Testis (tissue), 2 donors: Measurements from ENCODE around the gene MYO7A.

Source experiments
- POLR2A ChIP-seq: fragments of 450-650 bp; IDR thresholded peaks from one replicate; pipeline ENCODE4 v1.6.1; 2017; ENCODE audit warnings: antibody characterized with exemption, mild to moderate bottlenecking, moderate library complexity
- TF ChIP-seq, protein P1 (sequence below), 3 experiments: fragments of 450-650 bp in 2 of 3; fragments of 200-600 bp in 1 of 3; sonication (generic) in 1 of 3; IDR thresholded peaks; one replicate each; pipeline ENCODE4 v1.5.1; 2016 to 2019; ENCODE audit warnings: antibody characterized with exemption in 3 of 3, mild to moderate bottlenecking in 2 of 3, moderate library complexity in 1 of 3

DNA sequence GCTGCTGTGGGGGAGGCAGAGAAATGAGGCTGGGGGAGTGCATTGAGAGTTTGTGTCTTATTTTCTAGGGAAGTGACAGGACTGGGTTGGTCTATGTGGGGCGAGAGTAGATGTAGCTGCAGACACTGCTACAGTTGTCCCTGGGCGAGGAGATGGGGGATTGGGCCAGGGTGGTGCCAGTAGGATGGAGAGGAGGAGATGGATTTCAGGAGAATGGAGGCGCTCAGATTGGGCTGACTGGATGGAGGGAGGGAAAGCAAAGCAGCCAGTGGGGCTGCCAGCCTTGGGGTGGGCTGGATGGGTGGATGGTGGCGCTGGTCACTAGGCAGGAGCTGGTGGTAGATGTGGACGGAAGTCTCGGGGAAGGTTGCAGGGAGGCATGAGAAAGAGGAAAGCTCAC, 16.1 kb upstream of the MYO7A start:
- TF ChIP-seq, protein P1, sequence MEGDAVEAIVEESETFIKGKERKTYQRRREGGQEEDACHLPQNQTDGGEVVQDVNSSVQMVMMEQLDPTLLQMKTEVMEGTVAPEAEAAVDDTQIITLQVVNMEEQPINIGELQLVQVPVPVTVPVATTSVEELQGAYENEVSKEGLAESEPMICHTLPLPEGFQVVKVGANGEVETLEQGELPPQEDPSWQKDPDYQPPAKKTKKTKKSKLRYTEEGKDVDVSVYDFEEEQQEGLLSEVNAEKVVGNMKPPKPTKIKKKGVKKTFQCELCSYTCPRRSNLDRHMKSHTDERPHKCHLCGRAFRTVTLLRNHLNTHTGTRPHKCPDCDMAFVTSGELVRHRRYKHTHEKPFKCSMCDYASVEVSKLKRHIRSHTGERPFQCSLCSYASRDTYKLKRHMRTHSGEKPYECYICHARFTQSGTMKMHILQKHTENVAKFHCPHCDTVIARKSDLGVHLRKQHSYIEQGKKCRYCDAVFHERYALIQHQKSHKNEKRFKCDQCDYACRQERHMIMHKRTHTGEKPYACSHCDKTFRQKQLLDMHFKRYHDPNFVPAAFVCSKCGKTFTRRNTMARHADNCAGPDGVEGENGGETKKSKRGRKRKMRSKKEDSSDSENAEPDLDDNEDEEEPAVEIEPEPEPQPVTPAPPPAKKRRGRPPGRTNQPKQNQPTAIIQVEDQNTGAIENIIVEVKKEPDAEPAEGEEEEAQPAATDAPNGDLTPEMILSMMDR (IDR thresholded peaks at IDR 0.05), result no peak
- TF ChIP-seq POLR2A, result no peak
